ENCODE measurements around the gene MRPL38. TPM values are rescaled to one million over a fixed set of nuclear protein-coding genes. Genes with fewer than 3 reads are reported as not detected.

The MRPL38 gene
- total RNA-seq, 4 donors from 2014 or later, result 28.4 to 57.9 (median 46.0) TPM

GRCh38 chr17:75917917-75918445 is 13.3 kb upstream of the MRPL38 start:
- no peak for TF ChIP-seq CTCF (IDR thresholded peaks at IDR 0.05; ENCODE audit: low read depth)

- TF ChIP-seq CTCF (IDR thresholded peaks at IDR 0.05; ENCODE audit: low read depth), result no peak
These were observed 12.6 kb upstream of the MRPL38 start for GRCh38 chr17:75917141-75917916.

- no peak for TF ChIP-seq CTCF (IDR thresholded peaks at IDR 0.05; ENCODE audit: low read depth)
These were observed 10.6 kb upstream of the MRPL38 start for GRCh38 chr17:75915268-75915667.

- TF ChIP-seq CTCF (IDR thresholded peaks at IDR 0.05; ENCODE audit: low read depth), result no peak
These were observed 10.1 kb upstream of the MRPL38 start for GRCh38 chr17:75914643-75915267.

GRCh38 chr17:75913537-75914210 is 9.0 kb upstream of the MRPL38 start:
- no peak for TF ChIP-seq CTCF (IDR thresholded peaks at IDR 0.05; ENCODE audit: low read depth)

GRCh38 chr17:75910699-75911098 is 6.0 kb upstream of the MRPL38 start:
- no peak for TF ChIP-seq CTCF (IDR thresholded peaks at IDR 0.05; ENCODE audit: low read depth)

- no peak for TF ChIP-seq CTCF (IDR thresholded peaks at IDR 0.05; ENCODE audit: low read depth)
These were observed 5.2 kb upstream of the MRPL38 start for GRCh38 chr17:75909812-75910274.

Data from subcutaneous adipose tissue (tissue), 4 donors.